ENCODE measurements around the gene FAM169A. TPM values are rescaled to one million over a fixed set of nuclear protein-coding genes. Genes with fewer than 3 reads are reported as not detected.
"Not testable (repeated sequence)": the region's sequence is repeated elsewhere in the genome, so short reads cannot be mapped to it uniquely, and the experiment has no call there.

FAM169A gene, protein sequence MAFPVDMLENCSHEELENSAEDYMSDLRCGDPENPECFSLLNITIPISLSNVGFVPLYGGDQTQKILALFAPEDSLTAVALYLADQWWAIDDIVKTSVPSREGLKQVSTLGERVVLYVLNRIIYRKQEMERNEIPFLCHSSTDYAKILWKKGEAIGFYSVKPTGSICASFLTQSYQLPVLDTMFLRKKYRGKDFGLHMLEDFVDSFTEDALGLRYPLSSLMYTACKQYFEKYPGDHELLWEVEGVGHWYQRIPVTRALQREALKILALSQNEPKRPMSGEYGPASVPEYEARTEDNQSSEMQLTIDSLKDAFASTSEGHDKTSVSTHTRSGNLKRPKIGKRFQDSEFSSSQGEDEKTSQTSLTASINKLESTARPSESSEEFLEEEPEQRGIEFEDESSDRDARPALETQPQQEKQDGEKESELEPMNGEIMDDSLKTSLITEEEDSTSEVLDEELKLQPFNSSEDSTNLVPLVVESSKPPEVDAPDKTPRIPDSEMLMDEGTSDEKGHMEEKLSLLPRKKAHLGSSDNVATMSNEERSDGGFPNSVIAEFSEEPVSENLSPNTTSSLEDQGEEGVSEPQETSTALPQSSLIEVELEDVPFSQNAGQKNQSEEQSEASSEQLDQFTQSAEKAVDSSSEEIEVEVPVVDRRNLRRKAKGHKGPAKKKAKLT
- total RNA-seq (ENCODE audit: low replicate concordance), result under 0.01 and 0.16 TPM in 2 replicates

- peak; percentile 4 for DNase-seq (ENCODE audit: low read depth)
- TF ChIP-seq CTCF (IDR thresholded peaks at IDR 0.05; ENCODE audit: insufficient read depth, low read length), result no peak
Measured at GRCh38 chr5:74865804-74866595, at the start of gene FAM169A. FAM169A (minus strand) TSS chr5:74866387; CDS start chr5:74841676, 24,711 bp downstream.

DNA sequence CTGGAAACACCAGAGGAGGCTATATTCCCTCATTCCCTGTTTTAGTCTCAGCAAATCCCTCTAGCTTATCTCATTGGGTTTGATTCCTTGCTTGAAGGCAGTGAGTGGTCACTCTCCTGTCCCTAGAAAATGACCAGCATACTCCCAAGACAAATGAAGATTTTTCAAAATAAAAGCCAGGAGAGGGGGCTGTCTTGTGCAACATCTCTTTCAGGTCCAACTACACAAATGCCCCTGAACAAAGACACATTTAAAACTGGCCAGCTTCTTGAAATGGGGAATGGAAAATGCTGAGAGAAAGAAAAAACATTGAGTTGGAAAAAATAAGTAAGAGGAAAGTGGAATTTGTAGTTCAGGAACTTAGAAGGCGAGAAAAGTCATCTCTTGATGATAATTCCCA, 49.3 kb upstream of the FAM169A start:
- no peak for TF ChIP-seq CTCF (IDR thresholded peaks at IDR 0.05; ENCODE audit: insufficient read depth, low read length)
- no peak for DNase-seq (ENCODE audit: low read depth)
- H3K4me3 ChIP-seq (ENCODE audit: low read depth, low read length), result no peak overlapping the region

More at GRCh38 chr5:74865804-74866595, at the start of gene FAM169A:
- H3K4me3 ChIP-seq (ENCODE audit: low read depth, low read length), result peak within 1 kb of the TSS; percentile 57

GRCh38 chr5:74911421-74911820, 45.2 kb upstream of the FAM169A start:
- H3K4me3 ChIP-seq (ENCODE audit: low read depth, low read length); DNase-seq (ENCODE audit: low read depth): not testable (repeated sequence)

DNA sequence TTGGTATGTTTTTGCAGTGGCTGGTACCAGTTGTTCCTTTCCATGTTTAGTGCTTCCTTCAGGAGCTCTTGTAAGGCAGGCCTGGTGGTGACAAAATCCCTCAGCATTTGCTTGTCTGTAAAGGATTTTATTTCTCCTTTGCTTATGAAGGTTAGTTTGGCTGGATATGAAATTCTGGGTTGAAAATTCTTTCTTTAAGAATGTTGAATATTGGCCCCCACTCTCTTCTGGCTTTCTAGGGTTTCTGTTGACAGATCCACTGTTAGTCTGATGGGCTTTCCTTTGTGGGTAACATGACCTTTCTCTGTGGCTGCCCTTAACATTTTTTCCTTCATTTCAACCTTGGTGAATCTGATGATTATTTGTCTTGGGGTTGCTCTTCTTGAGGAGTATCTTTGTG, 43.7 kb upstream of the FAM169A start:
- not testable (repeated sequence) for DNase-seq (ENCODE audit: low read depth); H3K4me3 ChIP-seq (ENCODE audit: low read depth, low read length)

- not testable (repeated sequence) for H3K4me3 ChIP-seq (ENCODE audit: low read depth, low read length); DNase-seq (ENCODE audit: low read depth)
Measured at GRCh38 chr5:74908237-74908636, 42.0 kb upstream of the FAM169A start.

GRCh38 chr5:74904713-74905112, 38.5 kb upstream of the FAM169A start:
- DNase-seq (ENCODE audit: low read depth), result not testable (repeated sequence)

DNA sequence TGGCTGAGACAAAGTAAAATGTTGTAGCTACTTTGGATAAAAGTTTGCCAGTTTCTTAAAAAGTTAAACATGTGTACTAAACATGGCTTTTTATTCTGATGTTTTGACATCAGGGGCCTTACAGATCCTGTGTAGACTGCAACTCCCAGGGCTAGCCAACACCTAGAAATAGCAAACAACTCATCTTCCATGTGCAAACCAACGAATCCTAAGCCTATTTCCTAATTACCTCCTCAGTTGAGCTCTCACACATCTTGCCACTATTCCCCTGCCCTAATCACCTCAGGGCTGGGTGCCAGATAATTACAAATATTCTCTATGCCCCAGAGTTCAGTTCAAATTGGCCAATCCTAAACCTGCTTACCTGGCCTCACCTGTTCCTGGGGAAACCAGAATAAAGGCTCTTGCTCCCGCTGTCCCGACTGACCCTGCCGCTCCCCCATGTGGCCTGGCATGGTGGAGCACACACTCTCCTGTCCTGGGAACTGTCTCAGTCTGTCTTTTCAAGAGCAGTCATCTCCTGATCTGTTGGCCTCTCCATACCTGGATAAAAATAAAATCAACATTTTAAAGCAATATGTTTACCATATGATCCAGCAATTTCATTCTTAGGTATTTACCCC, 37.1 kb upstream of the FAM169A start:
- no peak overlapping the region for H3K4me3 ChIP-seq (ENCODE audit: low read depth, low read length)
- peak; percentile 26 for TF ChIP-seq CTCF (IDR thresholded peaks at IDR 0.05; ENCODE audit: insufficient read depth, low read length)
- no peak for DNase-seq (ENCODE audit: low read depth)

More at GRCh38 chr5:74904713-74905112, 38.5 kb upstream of the FAM169A start:
- not testable (repeated sequence) for H3K4me3 ChIP-seq (ENCODE audit: low read depth, low read length)

GRCh38 chr5:74897049-74897448, 30.9 kb upstream of the FAM169A start:
- no peak overlapping the region for H3K4me3 ChIP-seq (ENCODE audit: low read depth, low read length)
- no peak for DNase-seq (ENCODE audit: low read depth)
- TF ChIP-seq CTCF (IDR thresholded peaks at IDR 0.05; ENCODE audit: insufficient read depth, low read length), result no peak

All from fibroblast of the aortic adventitia (primary cell).